GM21360 (cell line): ENCODE measurements around the gene FAM171A1.

Experiments
- ATAC-seq: cut with Tn5 transposase; IDR thresholded peaks from one replicate; pipeline ENCODE4 v1.9.1; 2021; ENCODE audit warnings: mild to moderate bottlenecking, moderate library complexity; ENCODE audit not compliant: unreplicated experiment

FAM171A1 gene

DNA sequence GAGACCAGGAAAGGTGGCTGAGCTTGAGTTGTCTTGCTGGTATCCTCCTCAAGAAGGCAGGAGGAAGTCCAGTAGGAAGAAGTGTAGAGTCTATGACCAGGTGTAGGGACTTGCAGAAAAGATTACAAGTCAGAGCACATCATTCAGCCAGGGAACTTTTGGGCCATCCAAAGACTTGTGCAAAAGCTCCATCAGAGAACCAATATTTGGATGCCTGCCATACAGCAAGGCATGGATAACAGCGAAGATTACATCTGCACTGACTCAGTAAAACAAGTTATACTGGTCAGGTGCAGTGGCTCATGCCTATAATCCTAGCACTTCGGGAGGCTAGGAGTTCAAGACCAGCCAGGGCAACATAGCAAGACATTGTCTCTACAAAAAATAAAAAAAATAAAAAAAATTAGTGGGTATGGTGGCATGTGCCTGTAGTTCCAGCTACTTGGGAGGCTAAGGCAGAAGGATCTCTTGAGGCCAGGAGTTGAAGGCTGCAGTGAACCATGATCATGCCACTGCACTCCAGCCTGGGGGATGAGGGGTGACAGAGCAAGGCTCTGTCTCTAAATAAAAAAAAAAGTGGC is 189.4 kb downstream of the FAM171A1 start:
- no peak for ATAC-seq

- no peak for ATAC-seq
These were observed 190.4 kb downstream of the FAM171A1 start for GRCh38 chr10:15180736-15181135.

DNA sequence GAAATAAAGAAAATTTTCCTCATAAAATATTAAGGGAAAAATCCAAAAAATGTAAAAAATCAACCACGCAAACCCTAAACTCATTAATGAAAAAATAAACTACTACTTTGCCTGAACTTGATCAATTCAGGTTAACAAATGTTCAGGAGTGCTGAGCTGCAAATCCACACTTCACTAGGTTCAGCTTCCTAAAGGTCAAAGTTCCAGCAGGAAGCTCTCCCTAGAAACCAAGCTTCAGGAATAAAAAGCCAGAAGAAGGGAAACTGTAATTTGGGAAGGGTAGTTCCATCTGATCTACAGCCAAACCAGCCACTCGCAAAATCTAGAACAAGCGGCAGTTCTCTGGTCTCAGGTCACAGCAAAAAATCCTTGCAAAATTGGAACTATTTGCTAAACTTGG is 194.8 kb downstream of the FAM171A1 start:
- no peak for ATAC-seq

- no peak for ATAC-seq
These were observed 195.5 kb downstream of the FAM171A1 start for GRCh38 chr10:15175587-15175986.

- ATAC-seq = no peak
These were observed 198.7 kb downstream of the FAM171A1 start for GRCh38 chr10:15172306-15172840.

GRCh38 chr10:15169555-15170401 is 201.3 kb downstream of the FAM171A1 start:
- ATAC-seq = no peak

GRCh38 chr10:15168786-15169554 is 202.1 kb downstream of the FAM171A1 start:
- ATAC-seq = peak; percentile 48

GRCh38 chr10:15168291-15168785 is 202.8 kb downstream of the FAM171A1 start, which contains the start of gene NMT2:
TSS of gene NMT2 (minus strand) at chr10:15168693. CDS start at chr10:15168612, 81 bp downstream.
- ATAC-seq = peak; percentile 86

- peak; percentile 44 for ATAC-seq
These were observed 203.4 kb downstream of the FAM171A1 start for GRCh38 chr10:15167411-15168290.

DNA sequence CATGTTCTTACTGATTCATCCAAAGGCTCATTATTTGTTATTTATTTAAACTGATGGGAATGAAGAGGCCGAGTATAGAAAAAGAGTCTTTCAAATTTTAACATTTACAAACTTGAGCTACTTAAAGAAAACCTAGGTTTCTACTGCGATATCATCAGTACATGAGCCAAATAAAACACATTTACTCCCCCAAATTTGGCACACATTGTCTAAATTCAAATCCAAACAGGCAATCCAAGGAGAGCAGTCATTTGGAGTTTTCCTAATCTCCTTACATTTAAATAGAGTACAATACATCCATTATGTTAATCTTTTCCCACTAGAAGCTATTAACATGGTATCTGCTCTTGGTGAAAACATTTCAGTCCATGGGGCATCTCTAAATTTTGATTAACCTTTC is 204.8 kb downstream of the FAM171A1 start:
- ATAC-seq = no peak

- ATAC-seq = no peak
These were observed 207.7 kb downstream of the FAM171A1 start for GRCh38 chr10:15163253-15163828.
